H9 (cell line): ENCODE measurements around the gene KIF6. TPM values are rescaled to one million over a fixed set of nuclear protein-coding genes. Genes with fewer than 3 reads are reported as not detected.

Source experiments
- DNase-seq: peaks from one replicate; pipeline ENCODE4 v3.0.0-alpha.2; 2017
- H2AFZ ChIP-seq: one replicate; pipeline ENCODE4 v1.6.1; 2013; ENCODE audit warnings: mild to moderate bottlenecking, low read length, control low read depth, moderate library complexity
- H2AK5ac ChIP-seq: 2 replicates; pipeline ENCODE4 v1.6.1; 2013; ENCODE audit warnings: low read length, control low read depth, mixed read lengths; ENCODE audit not compliant: insufficient read length
- H2BK120ac ChIP-seq: one replicate; pipeline ENCODE4 v1.6.1; 2013; ENCODE audit warnings: low read depth, mild to moderate bottlenecking, low read length, control low read depth, inconsistent platforms; ENCODE audit not compliant: poor library complexity, severe bottlenecking
- H2BK12ac ChIP-seq: 2 replicates; pipeline ENCODE4 v1.6.1; 2013; ENCODE audit warnings: low read length, control low read depth, mixed read lengths, low read depth; ENCODE audit not compliant: insufficient read length
- H2BK15ac ChIP-seq: 2 replicates; pipeline ENCODE4 v1.6.1; 2013; ENCODE audit warnings: low read depth, low read length, control low read depth
- H2BK20ac ChIP-seq: one replicate; pipeline ENCODE4 v1.6.1; 2013; ENCODE audit warnings: low read depth, mild to moderate bottlenecking, low read length, control low read depth, inconsistent platforms; ENCODE audit not compliant: poor library complexity, severe bottlenecking
- H2BK5ac ChIP-seq: 2 replicates; pipeline ENCODE4 v1.6.1; 2013; ENCODE audit warnings: low read length, control low read depth, mixed read lengths; ENCODE audit not compliant: insufficient read length
- H3K14ac ChIP-seq: 2 replicates; pipeline ENCODE4 v1.6.1; 2013; ENCODE audit warnings: low read length, control low read depth; ENCODE audit not compliant: insufficient read depth
- H3K18ac ChIP-seq: 2 replicates; pipeline ENCODE4 v1.6.1; 2013; ENCODE audit warnings: low read depth, mild to moderate bottlenecking, mixed read lengths, low read length, control low read depth; ENCODE audit not compliant: insufficient read length
- H3K23ac ChIP-seq: 2 replicates; pipeline ENCODE4 v1.6.1; 2013; ENCODE audit warnings: low read length, control low read depth, mixed read lengths, low read depth; ENCODE audit not compliant: insufficient read length
- H3K23me2 ChIP-seq: 2 replicates; pipeline ENCODE4 v1.6.1; 2013; ENCODE audit warnings: low read depth, mild to moderate bottlenecking, mixed read lengths, low read length, control low read depth; ENCODE audit not compliant: insufficient read length, poor library complexity, severe bottlenecking
- H3K27ac ChIP-seq: 2 replicates; pipeline ENCODE4 v1.5.1; 2013; ENCODE audit warnings: low read length, control low read depth, mixed read lengths, low read depth; ENCODE audit not compliant: insufficient read length
- H3K27me3 ChIP-seq: 2 replicates; pipeline ENCODE4 v1.6.1; 2013; ENCODE audit warnings: low read length, control low read depth, inconsistent platforms; ENCODE audit not compliant: insufficient read depth
- H3K4ac ChIP-seq: 2 replicates; pipeline ENCODE4 v1.6.1; 2013; ENCODE audit warnings: low read depth, mild to moderate bottlenecking, control low read depth, inconsistent platforms, low read length, moderate library complexity
- H3K4me1 ChIP-seq: 2 replicates; pipeline ENCODE4 v1.6.1; 2013; ENCODE audit warnings: low read length, control low read depth, inconsistent platforms; ENCODE audit not compliant: insufficient read depth
- H3K4me2 ChIP-seq: 2 replicates; pipeline ENCODE4 v1.6.1; 2013; ENCODE audit warnings: low read length, control low read depth, mixed read lengths; ENCODE audit not compliant: insufficient read length, insufficient read depth
- H3K56ac ChIP-seq: 2 replicates; pipeline ENCODE4 v1.6.1; 2013; ENCODE audit warnings: low read depth, mild to moderate bottlenecking, mixed read lengths, low read length, control low read depth; ENCODE audit not compliant: insufficient read length
- H3K79me1 ChIP-seq: 2 replicates; pipeline ENCODE4 v1.6.1; 2013; ENCODE audit warnings: low read depth, mild to moderate bottlenecking, moderate library complexity, low read length, control low read depth, inconsistent platforms; ENCODE audit not compliant: insufficient read depth, poor library complexity, severe bottlenecking
- H3K79me2 ChIP-seq: 2 replicates; pipeline ENCODE4 v1.6.1; 2013; ENCODE audit warnings: low read length, control low read depth, inconsistent platforms; ENCODE audit not compliant: insufficient read depth
- H3K9ac ChIP-seq: 2 replicates; pipeline ENCODE4 v1.6.1; 2013; ENCODE audit warnings: low read length, control low read depth, mixed read lengths; ENCODE audit not compliant: insufficient read length; ENCODE audit errors: extremely low read depth
- H3K9me3 ChIP-seq: one replicate; pipeline ENCODE4 v1.6.1; 2013; ENCODE audit warnings: low read depth, low read length, inconsistent platforms; ENCODE audit not compliant: control insufficient read depth
- H3T11ph ChIP-seq: one replicate; pipeline ENCODE4 v1.6.1; 2013; ENCODE audit warnings: mild to moderate bottlenecking, low read length, control low read depth, inconsistent platforms
- H4K20me1 ChIP-seq: one replicate; pipeline ENCODE4 v1.6.1; 2013; ENCODE audit not compliant: control insufficient read depth, insufficient read length, insufficient read depth
- H4K5ac ChIP-seq: 2 replicates; pipeline ENCODE4 v1.6.1; 2013; ENCODE audit warnings: low read depth, mild to moderate bottlenecking, mixed read lengths, low read length, control low read depth; ENCODE audit not compliant: insufficient read length
- H4K8ac ChIP-seq: replicated peaks from 2 replicates; pipeline ENCODE4 v1.6.1; 2013; ENCODE audit warnings: low read length, control low read depth, mixed read lengths, low read depth; ENCODE audit not compliant: insufficient read length
- H4K91ac ChIP-seq: 2 replicates; pipeline ENCODE4 v1.6.1; 2013; ENCODE audit warnings: low read depth, mild to moderate bottlenecking, moderate library complexity, mixed read lengths, low read length, control low read depth; ENCODE audit not compliant: insufficient read length
- H3K27ac Mint-ChIP-seq, 3 experiments: 2 replicates in 2 of 3; 3 replicates in 1 of 3; pipeline ENCODE4 v1.8.0; 2020 to 2021; ENCODE audit warnings: mixed read lengths in 3 of 3, mild to moderate bottlenecking in 1 of 3, moderate library complexity in 1 of 3
- H3K27me3 Mint-ChIP-seq: 2 replicates; pipeline ENCODE4 v1.8.0; 2021; ENCODE audit warnings: low read depth, mild to moderate bottlenecking, moderate library complexity, mixed read lengths
- H3K36me3 Mint-ChIP-seq, 3 experiments: 2 replicates in 2 of 3; 3 replicates in 1 of 3; pipeline ENCODE4 v1.8.0; 2020 to 2021; ENCODE audit warnings: low read depth in 3 of 3, mixed read lengths in 3 of 3; ENCODE audit not compliant: insufficient read depth in 1 of 3
- H3K4me1 Mint-ChIP-seq, 2 experiments: 2 replicates each; pipeline ENCODE4 v1.8.0; 2020; ENCODE audit warnings: mixed read lengths in 2 of 2
- H3K4me3 Mint-ChIP-seq, 2 experiments: 2 replicates in 1 of 2; 3 replicates in 1 of 2; pipeline ENCODE4 v1.8.0; 2020 to 2021; ENCODE audit warnings: mild to moderate bottlenecking in 2 of 2, mixed read lengths in 2 of 2, moderate library complexity in 1 of 2
- H3K9me3 Mint-ChIP-seq, 2 experiments: 2 replicates in 1 of 2; 3 replicates in 1 of 2; pipeline ENCODE4 v1.8.0; 2020; ENCODE audit warnings: mild to moderate bottlenecking in 2 of 2, mixed read lengths in 2 of 2, moderate library complexity in 1 of 2
- CTCF ChIP-seq: fragments of 200-600 bp; sonication (generic); conservative IDR thresholded peaks from 3 replicates; pipeline ENCODE4 v1.8.0; 2021; ENCODE audit warnings: antibody characterized with exemption, mild to moderate bottlenecking
- WGBS: extraction: QIAGEN DNeasy Blood & Tissue Kit; methylation state at CpG from one replicate; pipeline ENCODE4 v1.1.7; 2013; ENCODE audit warnings: missing lambda C conversion rate, low lambda C conversion rate, mixed read lengths; ENCODE audit not compliant: insufficient read length; ENCODE audit errors: extremely low coverage; 5-methylcytosine and 5-hydroxymethylcytosine counted together
- total RNA-seq: library from RNA; stranded (reverse); gene quantifications from 2 replicates; pipeline ENCODE4 v1.2.1, GENCODE V29; 2021

Gene KIF6
- total RNA-seq, 1 experiment from 2014 or later = 0.63 TPM

GRCh38 chr6:39685489-39685826 is 39.8 kb downstream of the KIF6 start:
- no peak overlapping the region for H3K27ac Mint-ChIP-seq
- no peaks in the 10 kb centered on the region for H3K27me3 ChIP-seq
- H3K4me3 Mint-ChIP-seq = no peak overlapping the region
- no peak overlapping the region for H4K8ac ChIP-seq
- peaks cover 7 to 12% of the 10 kb centered on the region in 2 experiments for H3K4me1 Mint-ChIP-seq
- no peak overlapping the region for H2AFZ ChIP-seq
- H3K56ac ChIP-seq = no peak overlapping the region
- no peaks in the 10 kb centered on the region for H3K9me3 Mint-ChIP-seq
- H4K91ac ChIP-seq = no peak overlapping the region
- H3K27ac ChIP-seq = no peak overlapping the region
- H3K79me1 ChIP-seq = no peaks in the 10 kb centered on the region
- no peak overlapping the region for H2BK5ac ChIP-seq
- no peak overlapping the region for H2BK15ac ChIP-seq
- no peak overlapping the region for H3K14ac ChIP-seq
- H3K9ac ChIP-seq = no peak overlapping the region
- H3K4me1 ChIP-seq = no peaks in the 10 kb centered on the region
- H4K20me1 ChIP-seq = no peaks in the 10 kb centered on the region
- H3K9me3 ChIP-seq = no peaks in the 10 kb centered on the region
- TF ChIP-seq CTCF = no peak
- H3K4ac ChIP-seq = no peak overlapping the region
- no peak overlapping the region for H2BK12ac ChIP-seq
- H3K79me2 ChIP-seq = no peaks in the 10 kb centered on the region
- no peak overlapping the region for H3K23ac ChIP-seq
- H3K36me3 Mint-ChIP-seq = no peaks in the 10 kb centered on the region
- H3K27me3 Mint-ChIP-seq = no peaks in the 10 kb centered on the region
- H2BK120ac ChIP-seq = no peak overlapping the region
- H2AK5ac ChIP-seq = no peak overlapping the region
- H3T11ph ChIP-seq = no peak overlapping the region
- no CpG with 5 or more reads among the region's 2 CpGs for WGBS
- H4K5ac ChIP-seq = no peak overlapping the region
- no peak overlapping the region for H3K18ac ChIP-seq
- no peak for DNase-seq
- H2BK20ac ChIP-seq = no peak overlapping the region
- no peak overlapping the region for H3K4me2 ChIP-seq
- H3K23me2 ChIP-seq = no peaks in the 10 kb centered on the region
